HepG2 (cell line): ENCODE data around the gene CCNB1IP1. TPM values are rescaled to one million over a fixed set of nuclear protein-coding genes. Genes with fewer than 3 reads are reported as not detected.

Source experiments
- EED ChIP-seq: sonication (generic); formaldehyde crosslinking; IDR thresholded peaks from 2 replicates; pipeline ENCODE4 v1.5.0; 2020; ENCODE audit warnings: mild to moderate bottlenecking, missing genetic modification reagents
- FOXJ3 ChIP-seq: sonication (generic); formaldehyde crosslinking; IDR thresholded peaks from 2 replicates; pipeline ENCODE4 v1.4.0; 2020; ENCODE audit warnings: missing genetic modification reagents, mild to moderate bottlenecking, borderline replicate concordance
- FOXP1 ChIP-seq, 2 experiments: fragments of 450-650 bp in 1 of 2; IDR thresholded peaks; 2 replicates each; pipeline ENCODE4 v1.6.1; 2017 to 2018; ENCODE audit warnings: antibody characterized with exemption in 1 of 2
- GABPB1 ChIP-seq: IDR thresholded peaks from 2 replicates; pipeline ENCODE4 v1.6.1; 2016; ENCODE audit warnings: mild to moderate bottlenecking, missing genetic modification reagents, moderate library complexity, missing compliant biosample characterization
- GPN1 ChIP-seq: sonication (generic); formaldehyde crosslinking; IDR thresholded peaks from 2 replicates; pipeline ENCODE4 v1.5.1; 2020; ENCODE audit warnings: missing genetic modification reagents, borderline replicate concordance
- HMGXB3 ChIP-seq: sonication (generic); formaldehyde crosslinking; IDR thresholded peaks from 2 replicates; pipeline ENCODE4 v1.4.0; 2020; ENCODE audit warnings: missing genetic modification reagents, borderline replicate concordance
- MTF2 ChIP-seq: sonication (generic); formaldehyde crosslinking; IDR thresholded peaks from 2 replicates; pipeline ENCODE4 v1.5.0; 2020; ENCODE audit warnings: missing genetic modification reagents, borderline replicate concordance
- NR2C2 ChIP-seq: sonication (generic); formaldehyde crosslinking; IDR thresholded peaks from 2 replicates; pipeline ENCODE4 v1.4.0; 2020; ENCODE audit warnings: missing genetic modification reagents, mild to moderate bottlenecking, moderate library complexity, borderline replicate concordance
- PPARG ChIP-seq: conservative IDR thresholded peaks from 2 replicates; pipeline ENCODE4 v1.6.1; 2016; ENCODE audit warnings: missing biosample characterization, missing genetic modification reagents
- RERE ChIP-seq: IDR thresholded peaks from 2 replicates; pipeline ENCODE4 v1.6.1; 2016; ENCODE audit warnings: low read depth, missing genetic modification reagents, missing compliant biosample characterization
- SIN3A ChIP-seq: IDR thresholded peaks from 2 replicates; pipeline ENCODE4 v1.6.1; 2011; ENCODE audit warnings: low read depth, mild to moderate bottlenecking, control low read depth, low read length, borderline replicate concordance
- SP4 ChIP-seq: sonication (generic); formaldehyde crosslinking; IDR thresholded peaks from 2 replicates; pipeline ENCODE4 v1.8.1; 2023; ENCODE audit warnings: mild to moderate bottlenecking, missing genetic modification reagents
- STAT5B ChIP-seq: sonication (generic); formaldehyde crosslinking; IDR thresholded peaks from 2 replicates; pipeline ENCODE4 v1.4.0; 2020; ENCODE audit warnings: missing genetic modification reagents
- ZBTB26 ChIP-seq: IDR thresholded peaks from 2 replicates; pipeline ENCODE4 v1.6.1; 2016; ENCODE audit warnings: missing compliant biosample characterization, missing genetic modification reagents, borderline replicate concordance
- ZBTB39 ChIP-seq: sonication (generic); formaldehyde crosslinking; IDR thresholded peaks from 2 replicates; pipeline ENCODE4 v1.5.0; 2020; ENCODE audit warnings: missing genetic modification reagents
- ZNF256 ChIP-seq: sonication (generic); formaldehyde crosslinking; conservative IDR thresholded peaks from 2 replicates; pipeline ENCODE4 v1.4.0; 2020; ENCODE audit warnings: missing genetic modification reagents
- ZZZ3 ChIP-seq: sonication (generic); formaldehyde crosslinking; IDR thresholded peaks from 2 replicates; pipeline ENCODE4 v1.4.0; 2020; ENCODE audit warnings: missing genetic modification reagents, mild to moderate bottlenecking, borderline replicate concordance
- polyA plus RNA-seq, 8 experiments: library from polyadenylated mRNA; depleted of rRNA in 3 of 8; stranded (reverse) in 7 of 8; unstranded in 1 of 8; fragments of >200 nt; fragmentation: Illumina TruSeq in 4 of 8; extraction: Trizol in 4 of 8; gene quantifications; 2 replicates each; pipeline versions ENCODE4 v1.2.1 to v1.2.3, GENCODE V29; 2011 to 2016; ENCODE audit warnings: low read depth in 4 of 8, missing spikeins in 1 of 8, mixed read lengths in 1 of 8; ENCODE audit not compliant: insufficient read depth in 1 of 8
- total RNA-seq, 5 experiments: library from RNA; depleted of rRNA; stranded (reverse); fragments of >200 nt; fragmentation: Illumina TruSeq; extraction: Trizol; gene quantifications; 2 replicates each; pipeline ENCODE4 v1.2.3, GENCODE V29; 2016; ENCODE audit warnings: low read depth in 1 of 5

The CCNB1IP1 gene
- total and polyA plus RNA-seq, 2 of the 13 experiments (the other 11 are each of a cell fraction or from before 2014, with no cell fraction given) = 98.3 to 125 TPM

- TF ChIP-seq RERE (no peak), SP4 (CRISPR knock-in tag) (no peak; the same call in 1 of the 2 replicates), HMGXB3 (no peak), PPARG (CRISPR knock-in tag) (no peak; the same call in 1 of the 2 replicates), FOXJ3 (CRISPR knock-in tag) (no peak), ZBTB39 (no peak), ZNF256 (CRISPR knock-in tag) (no peak), EED (CRISPR knock-in tag) (no peak), FOXP1 (IDR thresholded peaks at IDR 0.05) (no peak), FOXP1 (CRISPR knock-in tag; IDR thresholded peaks at IDR 0.05) (peak; percentile 34; the same call in 1 of the 2 replicates), ZBTB26 (no peak), ZZZ3 (CRISPR knock-in tag) (0 out of 2 replicates have a peak, but pooled peaks have one; percentile 48), GABPB1 (no peak), GPN1 (CRISPR knock-in tag) (no peak), SIN3A (no peak), NR2C2 (no peak), STAT5B (CRISPR knock-in tag) (no peak), MTF2 (CRISPR knock-in tag) (no peak)
Measured at GRCh38 chr14:20376071-20376588, 43.1 kb upstream of the CCNB1IP1 start (continued).
